Uterine smooth muscle cell (primary cell): ENCODE results near the gene LYZL6. TPM values are rescaled to one million over a fixed set of nuclear protein-coding genes. Genes with fewer than 3 reads are reported as not detected.

Experiments
- total RNA-seq: library from RNA; depleted of rRNA; stranded (reverse); fragments of >200 nt; gene quantifications from 2 replicates; pipeline ENCODE4 v1.2.3, GENCODE V29; 2014

LYZL6 gene, protein sequence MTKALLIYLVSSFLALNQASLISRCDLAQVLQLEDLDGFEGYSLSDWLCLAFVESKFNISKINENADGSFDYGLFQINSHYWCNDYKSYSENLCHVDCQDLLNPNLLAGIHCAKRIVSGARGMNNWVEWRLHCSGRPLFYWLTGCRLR
- total RNA-seq = not detected in 2 replicates

DNA sequence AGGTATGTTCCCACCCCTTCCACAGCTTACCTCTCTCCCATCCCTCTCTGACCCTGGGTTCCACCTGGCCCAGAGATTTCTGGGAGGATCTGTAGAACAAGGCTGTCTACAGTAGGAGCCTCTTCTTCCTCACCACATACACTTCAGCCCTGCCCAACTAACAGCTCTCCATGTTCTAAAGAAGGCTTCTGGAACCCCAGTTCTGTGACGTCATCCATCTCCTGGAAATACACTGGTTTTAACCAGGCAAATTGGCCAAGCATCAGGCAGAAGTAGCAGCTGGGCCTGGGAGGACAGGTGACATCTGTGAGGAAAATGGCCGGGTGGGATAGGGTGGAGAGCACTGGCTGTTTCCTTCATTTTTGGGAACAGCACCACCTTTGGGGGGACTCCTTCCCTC, at the start of gene LYZL6:
TSS of gene LYZL6 (minus strand) at position 177 of the 400 bp plus-strand sequence. CDS start 4,357 bp downstream, outside the sequence.

DNA sequence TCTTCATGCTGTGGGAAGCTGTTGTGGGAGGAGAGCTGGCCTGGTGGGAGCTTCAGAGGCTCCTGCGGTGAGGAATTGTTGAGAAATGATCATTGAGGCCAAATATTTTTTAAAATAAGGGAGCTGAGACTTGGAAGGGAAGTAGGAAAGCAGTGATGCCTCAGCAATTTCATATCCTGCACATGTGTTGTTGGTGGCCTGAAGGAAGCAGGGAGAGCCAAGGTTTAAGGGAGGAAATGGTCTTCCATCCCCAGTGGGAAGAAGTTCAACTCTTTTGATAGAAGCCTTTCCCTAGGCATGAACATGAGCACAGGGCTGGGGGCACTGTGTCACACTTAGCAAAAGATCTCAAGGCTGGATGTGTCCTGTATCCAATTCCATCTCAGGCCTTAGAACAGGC, 43.1 kb upstream of the LYZL6 start, which contains the start of gene CCL14:
TSS of gene CCL14 (minus strand) at position 87 of the 400 bp plus-strand sequence. CDS start at position 7, 80 bp downstream.

DNA sequence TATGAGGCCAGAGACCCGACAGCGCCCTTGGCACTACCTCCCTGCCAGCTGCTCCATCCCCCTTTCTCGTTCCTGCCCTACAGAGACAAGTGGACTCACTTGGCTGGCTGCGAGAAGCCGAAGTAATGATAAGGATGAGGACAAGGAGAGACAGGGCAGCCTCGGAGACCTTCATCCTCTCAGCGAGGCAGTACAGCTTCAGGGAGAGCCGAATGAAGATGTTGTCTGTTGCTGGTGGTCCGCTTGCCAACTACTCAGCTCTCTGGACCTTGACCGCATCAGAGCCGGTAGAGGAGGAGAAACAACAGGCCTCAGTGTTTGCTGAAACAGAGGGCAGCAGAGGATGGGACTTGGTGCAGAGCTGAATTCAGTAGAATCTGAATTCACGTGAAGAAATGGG, 37.7 kb upstream of the LYZL6 start, which contains the start of gene CCL16:
TSS of gene CCL16 (minus strand) at position 252 of the 400 bp plus-strand sequence. CDS start at position 175, 77 bp downstream.

DNA sequence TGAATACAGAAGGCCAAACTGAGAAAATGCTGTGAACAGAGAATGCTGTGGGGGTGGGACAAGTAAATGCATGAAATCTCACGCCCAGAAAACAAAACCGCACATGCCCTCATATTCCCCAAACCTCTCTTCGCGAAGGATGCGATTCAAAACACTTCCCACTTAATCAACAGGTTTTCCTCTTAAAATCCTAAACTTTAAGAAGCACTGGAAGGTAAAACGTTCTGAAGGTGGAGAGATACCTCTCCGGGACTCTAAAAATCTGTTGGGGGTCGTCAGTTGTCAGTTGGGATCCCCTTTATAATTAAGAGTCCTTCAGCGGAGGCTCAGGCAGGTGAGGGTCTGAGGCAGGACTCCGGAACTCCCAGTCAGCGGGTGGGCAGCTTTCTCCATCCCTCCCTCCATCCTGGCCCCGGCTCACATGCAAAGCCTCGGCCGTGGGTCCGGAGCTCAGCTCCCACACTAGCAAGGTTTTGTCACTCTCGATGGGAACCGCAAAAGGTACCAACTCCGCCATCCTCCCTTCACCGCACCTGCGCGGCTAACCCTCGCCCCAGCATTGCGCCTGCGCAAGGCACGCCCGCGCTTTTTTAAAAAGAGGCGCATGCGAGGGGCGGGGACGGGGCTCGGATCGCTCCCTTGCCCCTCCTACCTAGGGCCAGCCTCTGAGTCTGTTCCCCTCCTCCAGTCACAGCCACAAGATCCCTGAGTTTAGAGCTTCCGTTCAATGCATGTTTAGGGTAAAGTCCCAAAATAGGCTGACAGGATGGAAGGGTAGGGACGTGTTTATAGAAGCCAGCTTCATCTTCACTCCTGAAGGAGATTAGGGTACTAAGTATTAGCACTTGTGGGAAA, 13.1 kb downstream of the LYZL6 start, which contains the start of gene RDM1:
TSS of gene RDM1 (minus strand) at position 563 of the 855 bp plus-strand sequence. CDS start at position 517, 46 bp downstream.

Other genes starting within 250 kb of the LYZL6 start
- 1.5 and 6.1 TPM in 2 replicates for gene RASL10B, start 212.1 kb downstream of the LYZL6 start, total RNA-seq
- under 0.01 TPM in 1 of 2 replicates, not detected in the other for gene GAS2L2, start 190.5 kb downstream of the LYZL6 start, total RNA-seq
- gene C17orf50, start 182.8 kb downstream of the LYZL6 start, total RNA-seq = not detected in 2 replicates
- gene MMP28, start 148.1 kb downstream of the LYZL6 start, total RNA-seq = 0.33 and 0.37 TPM in 2 replicates
- gene TAF15, start 134.2 kb downstream of the LYZL6 start, total RNA-seq = 66.9 and 96.7 TPM in 2 replicates
- gene HEATR9, start 74.8 kb downstream of the LYZL6 start, total RNA-seq = not detected in 2 replicates
- not detected in 2 replicates for gene CCL5, start 63.4 kb downstream of the LYZL6 start, total RNA-seq
- 0.87 and 1.5 TPM in 2 replicates for gene RDM1, start 12.9 kb downstream of the LYZL6 start, total RNA-seq
- gene CCL16, start 37.8 kb upstream of the LYZL6 start, total RNA-seq = not detected in 2 replicates
- gene CCL14, start 43.0 kb upstream of the LYZL6 start, total RNA-seq = not detected in 2 replicates
- gene CCL15, start 57.8 kb upstream of the LYZL6 start, total RNA-seq = not detected in 2 replicates
- gene CCL23, start 74.3 kb upstream of the LYZL6 start, total RNA-seq = not detected in 2 replicates
- not detected in 2 replicates for gene CCL18, start 120.6 kb upstream of the LYZL6 start, total RNA-seq
- not detected in 2 replicates for gene CCL3, start 146.4 kb upstream of the LYZL6 start, total RNA-seq
- not detected in 2 replicates for gene CCL4, start 160.1 kb upstream of the LYZL6 start, total RNA-seq
- 0.77 and 2.5 TPM in 2 replicates for gene TBC1D3B, start 232.9 kb upstream of the LYZL6 start, total RNA-seq